Endothelial cell of umbilical vein (primary cell): ENCODE results near the gene TIMMDC1. TPM values are rescaled to one million over a fixed set of nuclear protein-coding genes. Genes with fewer than 3 reads are reported as not detected.

Experiments used
- BruUV-seq: library from RNA; stranded (reverse); fragments of 400-500 nt; replicated peaks from 2 replicates; lab custom pipeline; 2021; lab: Mats Ljungman, UMichigan
- CTCF ChIA-PET: fragments of 300-600, 350-600 bp; sonication (Branson Sonifier 250); formaldehyde crosslinking; loops from one replicate; lab custom pipeline; 2021; ENCODE audit warnings: antibody characterized with exemption, inconsistent platforms; lab: Charles Lee
- POLR2A ChIA-PET: fragments of 300-600, 350-600 bp; sonication (Branson Sonifier 250); formaldehyde crosslinking; loops from one replicate; lab custom pipeline; 2021; ENCODE audit warnings: antibody characterized with exemption, inconsistent platforms; lab: Charles Lee
- DNase-seq: peaks from one replicate; pipeline ENCODE4 v3.0.0-alpha.2; 2011; ENCODE audit warnings: low read depth, low spot score
- FAIRE-seq: peaks from 2 replicates; lab custom pipeline; 2011; peaks lifted over from hg19 to GRCh38; lab: Jason Lieb, UNC
- H2AFZ ChIP-seq: 2 replicates; pipeline ENCODE4 v1.6.0; 2012; ENCODE audit warnings: low read depth, low read length, control low read depth, inconsistent platforms
- H3K27ac ChIP-seq: 2 replicates; pipeline ENCODE4 v1.5.1; 2011; ENCODE audit warnings: low read depth, mild to moderate bottlenecking, control low read depth, low read length, moderate library complexity; ENCODE audit not compliant: insufficient read depth
- H3K27me3 ChIP-seq, 2 experiments: 2 replicates each; pipeline versions ENCODE4 v1.6.0 to v1.6.1; 2011; ENCODE audit warnings: low read length in 2 of 2, mixed read lengths in 1 of 2; ENCODE audit not compliant: control insufficient read depth in 2 of 2, insufficient read depth in 2 of 2
- H3K36me3 ChIP-seq, 2 experiments: 2 replicates in 1 of 2; 3 replicates in 1 of 2; pipeline ENCODE4 v1.5.1; 2011; ENCODE audit warnings: low read length in 2 of 2, mild to moderate bottlenecking in 1 of 2, moderate library complexity in 1 of 2; ENCODE audit not compliant: control insufficient read depth in 2 of 2, insufficient read depth in 2 of 2; ENCODE audit errors: extremely low read depth in 1 of 2
- H3K4me1 ChIP-seq: 3 replicates; pipeline ENCODE4 v1.5.1; 2011; ENCODE audit warnings: mild to moderate bottlenecking, low read length; ENCODE audit not compliant: control insufficient read depth, insufficient read depth; ENCODE audit errors: extremely low read depth
- H3K4me2 ChIP-seq: 2 replicates; pipeline ENCODE4 v1.6.1; 2011; ENCODE audit warnings: low read length, control low read depth, mixed read lengths; ENCODE audit not compliant: insufficient read depth
- H3K4me3 ChIP-seq, 3 experiments: fragments of 200-600 bp in 1 of 3; sonication (generic), shearing (Covaris generic) in 1 of 3; replicated peaks in 1 of 3; 2 replicates each; pipeline ENCODE4 v1.5.1; 2011 to 2016; ENCODE audit warnings: control low read depth in 3 of 3, low read length in 3 of 3, mild to moderate bottlenecking in 2 of 3, inconsistent platforms in 1 of 3, low read depth in 1 of 3, moderate library complexity in 1 of 3; ENCODE audit not compliant: insufficient read depth in 1 of 3
- H3K79me2 ChIP-seq: 2 replicates; pipeline ENCODE4 v1.6.0; 2012; ENCODE audit warnings: low read length, inconsistent platforms; ENCODE audit not compliant: control insufficient read depth, insufficient read depth
- H3K9ac ChIP-seq: replicated peaks from 2 replicates; pipeline ENCODE3; 2011; ENCODE audit warnings: low read length, control low read depth; ENCODE audit not compliant: insufficient read depth; ENCODE audit errors: extremely low read depth
- H3K9me1 ChIP-seq: replicated peaks from 3 replicates; pipeline ENCODE4 v1.6.0; 2011; ENCODE audit warnings: mild to moderate bottlenecking, low read length; ENCODE audit not compliant: control insufficient read depth, insufficient read depth; ENCODE audit errors: extremely low read depth
- H3K9me3 ChIP-seq: replicated peaks from 2 replicates; pipeline ENCODE4 v1.5.1; 2012; ENCODE audit warnings: low read length, inconsistent platforms; ENCODE audit not compliant: control insufficient read depth, insufficient read depth
- H4K20me1 ChIP-seq: replicated peaks from 2 replicates; pipeline ENCODE3; 2011; ENCODE audit warnings: mild to moderate bottlenecking, low read length; ENCODE audit not compliant: control insufficient read depth, insufficient read depth; ENCODE audit errors: extremely low read depth
- CTCF ChIP-seq, 2 donors: IDR thresholded peaks; 1 replicate in 1 of 2; 2 replicates in 1 of 2; pipeline ENCODE4 v1.5.1; 2011; ENCODE audit warnings: low read length in 2 of 2, mild to moderate bottlenecking in 2 of 2, moderate library complexity in 2 of 2, control low read depth in 1 of 2, inconsistent platforms in 1 of 2, low read depth in 1 of 2; ENCODE audit not compliant: insufficient read depth in 1 of 2; ENCODE audit errors: extremely low read depth in 1 of 2
- EZH2 ChIP-seq: IDR thresholded peaks from 2 replicates; pipeline ENCODE4 v1.6.1; 2012; ENCODE audit warnings: borderline replicate concordance, low read depth, mild to moderate bottlenecking, moderate library complexity, low read length, inconsistent platforms; ENCODE audit not compliant: severe bottlenecking
- FOS ChIP-seq: IDR thresholded peaks from 2 replicates; pipeline ENCODE4 v1.6.1; 2011; ENCODE audit warnings: mild to moderate bottlenecking, low read length, moderate library complexity, borderline replicate concordance; ENCODE audit not compliant: insufficient read depth
- GATA2 ChIP-seq: IDR thresholded peaks from 2 replicates; pipeline ENCODE4 v1.7.0; 2011; ENCODE audit warnings: low read depth, mild to moderate bottlenecking, moderate library complexity, mixed read lengths, low read length; ENCODE audit not compliant: insufficient read length, insufficient read depth
- JUN ChIP-seq: IDR thresholded peaks from 2 replicates; pipeline ENCODE4 v1.6.1; 2011; ENCODE audit warnings: borderline replicate concordance, low read depth; ENCODE audit not compliant: insufficient read length, insufficient read depth
- MAX ChIP-seq: IDR thresholded peaks from 2 replicates; pipeline ENCODE4 v1.6.1; 2011; ENCODE audit not compliant: insufficient read depth, insufficient read length
- MYC ChIP-seq: IDR thresholded peaks from one replicate; pipeline ENCODE4 v1.6.1; 2011; ENCODE audit warnings: mild to moderate bottlenecking, low read depth, low read length
- POLR2A ChIP-seq: IDR thresholded peaks from 2 replicates; pipeline ENCODE4 v1.6.1; 2012; ENCODE audit warnings: low read depth, mild to moderate bottlenecking, control low read depth, low read length
- POLR2AphosphoS5 ChIP-seq: IDR thresholded peaks from 2 replicates; pipeline ENCODE4 v1.6.1; 2012; ENCODE audit warnings: low read depth, mild to moderate bottlenecking, control low read depth, low read length, moderate library complexity; ENCODE audit not compliant: insufficient read depth
- dilution Hi-C: fragments of 300-500 bp; cut with MboI; formaldehyde crosslinking; loops from one replicate; pipeline ENCODE4 v1.15.0; 2019; ENCODE audit warnings: low sequenced_read_pairs; ENCODE audit not compliant: extremely low pct_ligation_motif_present
- intact Hi-C: fragments of 100-400 bp; cut with micrococcal nuclease; formaldehyde crosslinking; loops from one replicate; pipeline ENCODE4 v1.10.0; 2022
- polyA plus RNA-seq, 4 experiments: library from polyadenylated mRNA; depleted of rRNA in 3 of 4; stranded (reverse) in 3 of 4; unstranded in 1 of 4; fragments of >200 nt; gene quantifications; 2 replicates each; pipeline versions ENCODE4 v1.2.1 to v1.2.3, GENCODE V29; 2011 to 2012; ENCODE audit warnings: missing spikeins in 1 of 4
- total RNA-seq: library from RNA; stranded (reverse); gene quantifications from 2 replicates; pipeline ENCODE4 v1.2.3, GENCODE V29; 2021

The TIMMDC1 gene
- total and polyA plus RNA-seq, 2 donors (not counting 3 experiments of a cell fraction or from before 2014, with no cell fraction given): 49.2 to 76.2 TPM

GRCh38 chr3:119517112-119517511 is 18.8 kb downstream of the TIMMDC1 start:
- H3K4me3 ChIP-seq: no peak overlapping the region
- dilution Hi-C loops: no loop called here
- no peak overlapping the region for H3K9ac ChIP-seq
- no peaks in the 10 kb centered on the region for H3K9me1 ChIP-seq
- ChIA-PET POLR2A (no interaction called here), CTCF (interaction anchor here (0.7 to 1.0 kb wide), 2 partner anchors 25 to 302 kb away, joined by 3 to 4 read pairs; no protein-coding TSS in a partner anchor)
- no TSS peak for BruUV-seq
- no peaks in the 10 kb centered on the region for H3K79me2 ChIP-seq
- FAIRE-seq (no peak), DNase-seq (no peak)
- no peaks in the 10 kb centered on the region for H3K4me1 ChIP-seq
- H4K20me1 ChIP-seq: no peaks in the 10 kb centered on the region
- no peak overlapping the region for H2AFZ ChIP-seq
- no peaks in the 10 kb centered on the region for H3K9me3 ChIP-seq
- TF ChIP-seq POLR2AphosphoS5: no peak
- TF ChIP-seq POLR2A: no peak
- no peak for TF ChIP-seq MYC
- no peak for TF ChIP-seq EZH2
- no peak for TF ChIP-seq GATA2
- TF ChIP-seq CTCF (IDR thresholded peaks at IDR 0.05; ENCODE audit: extremely low read depth in 1 of 2, insufficient read depth in 1 of 2, low read depth in 1 of 2, low read length in 2 of 2): no peak
- no peak for TF ChIP-seq FOS
- no peak for TF ChIP-seq JUN
- no peak for TF ChIP-seq MAX
- intact Hi-C loops: no loop called here
- no peak overlapping the region for H3K4me2 ChIP-seq
- no peaks in the 10 kb centered on the region for H3K27me3 ChIP-seq
- H3K27ac ChIP-seq: no peak overlapping the region
- H3K36me3 ChIP-seq: peaks cover 0 to 20% of the 10 kb centered on the region in 2 experiments
